OCI-LY7 (cell line): ENCODE data around the gene CHST2. TPM values are rescaled to one million over a fixed set of nuclear protein-coding genes. Genes with fewer than 3 reads are reported as not detected.

ENCODE experiments used
- BruUV-seq: library from RNA; stranded (reverse); fragments of 400-500 nt; replicated peaks from 2 replicates; lab custom pipeline; 2021; lab: Mats Ljungman, UMichigan
- CTCF ChIA-PET: fragments of 300-600 bp; sonication (Branson Sonifier 250); formaldehyde crosslinking; loops from one replicate; lab custom pipeline; 2022; ENCODE audit warnings: antibody characterized with exemption; ENCODE audit not compliant: unreplicated experiment; lab: Charles Lee
- POLR2A ChIA-PET: fragments of 300-600 bp; sonication (Branson Sonifier 250); formaldehyde crosslinking; loops from one replicate; lab custom pipeline; 2022; ENCODE audit warnings: antibody characterized with exemption; lab: Charles Lee
- DNase-seq: peaks from one replicate; pipeline ENCODE4 v3.0.0-alpha.2; 2015; ENCODE audit warnings: low spot score
- H2AFZ ChIP-seq: fragments of 200-600 bp; sonication (generic), shearing (Covaris generic); 2 replicates; pipeline ENCODE4 v1.6.1; 2014; ENCODE audit warnings: mild to moderate bottlenecking, antibody characterized with exemption, low read length, moderate library complexity
- H3K27ac ChIP-seq: fragments of 200-600 bp; sonication (generic); 2 replicates; pipeline ENCODE4 v1.5.1; 2014; ENCODE audit warnings: mixed run types, low read depth, mild to moderate bottlenecking, moderate library complexity, low read length, inconsistent platforms; ENCODE audit not compliant: poor library complexity, severe bottlenecking
- H3K36me3 ChIP-seq: fragments of 200-600 bp; sonication (generic); 2 replicates; pipeline ENCODE4 v1.6.1; 2014; ENCODE audit warnings: mild to moderate bottlenecking, antibody characterized with exemption, low read length, moderate library complexity, mixed read lengths; ENCODE audit not compliant: insufficient read depth
- H3K4me1 ChIP-seq: fragments of 200-600 bp; sonication (generic); 2 replicates; pipeline ENCODE4 v1.5.1; 2014; ENCODE audit warnings: mild to moderate bottlenecking, low read length; ENCODE audit not compliant: insufficient read depth, poor library complexity, severe bottlenecking
- H3K4me2 ChIP-seq: fragments of 200-600 bp; sonication (generic); 2 replicates; pipeline ENCODE4 v1.6.1; 2014; ENCODE audit warnings: mild to moderate bottlenecking, low read length
- H3K4me3 ChIP-seq: fragments of 200-600 bp; sonication (generic); 2 replicates; pipeline ENCODE4 v1.5.1; 2014; ENCODE audit warnings: mild to moderate bottlenecking, low read depth, low read length; ENCODE audit not compliant: poor library complexity, severe bottlenecking
- H3K79me2 ChIP-seq: fragments of 200-600 bp; sonication (generic); 2 replicates; pipeline ENCODE4 v1.6.1; 2016; ENCODE audit warnings: low read depth, mild to moderate bottlenecking, low read length, moderate library complexity, mixed read lengths; ENCODE audit not compliant: insufficient read depth
- H3K9me2 ChIP-seq: fragments of 200-600 bp; sonication (generic); 2 replicates; pipeline ENCODE4 v1.6.1; 2016; ENCODE audit warnings: mild to moderate bottlenecking, low read length, mixed read lengths; ENCODE audit not compliant: insufficient read depth
- H3K9me3 ChIP-seq: fragments of 200-600 bp; sonication (generic); 2 replicates; pipeline ENCODE4 v1.6.1; 2014; ENCODE audit warnings: mild to moderate bottlenecking, mixed run types, low read length, mixed read lengths
- H4K20me1 ChIP-seq: fragments of 200-600 bp; sonication (generic); 2 replicates; pipeline ENCODE4 v1.6.1; 2014; ENCODE audit warnings: mild to moderate bottlenecking, antibody characterized with exemption, low read length, moderate library complexity, mixed read lengths; ENCODE audit not compliant: insufficient read depth
- CTCF ChIP-seq: fragments of 200-600 bp; sonication (generic); conservative IDR thresholded peaks from 2 replicates; pipeline ENCODE4 v1.5.1; 2014; ENCODE audit warnings: mild to moderate bottlenecking, antibody characterized with exemption, low read length, moderate library complexity, mixed read lengths
- EZH2phosphoT487 ChIP-seq: fragments of 200-600 bp; sonication (generic); IDR thresholded peaks from 2 replicates; pipeline ENCODE4 v1.6.1; 2018; ENCODE audit warnings: low read depth, borderline replicate concordance, mild to moderate bottlenecking, mixed run types, antibody characterized with exemption, low read length, moderate library complexity, mixed read lengths
- intact Hi-C: fragments of 100-400 bp; cut with micrococcal nuclease; formaldehyde crosslinking; loops from one replicate; pipeline ENCODE4 v1.10.0; 2022; ENCODE audit not compliant: unreplicated experiment
- total RNA-seq, 2 experiments: library from RNA; depleted of rRNA in 1 of 2; stranded (reverse); fragments of >200 nt in 1 of 2; shearing (Covaris generic) in 1 of 2; gene quantifications; 2 replicates each; pipeline ENCODE4 v1.2.3, GENCODE V29; 2014 to 2022

Gene CHST2
- total RNA-seq, 2 experiments from 2014 or later: 1.2 TPM

- TF ChIP-seq CTCF: 0 out of 2 replicates have a peak, but pooled peaks have one; percentile 17
- TF ChIP-seq EZH2phosphoT487: no peak
- intact Hi-C loops: loop anchor here (1.0 to 5.0 kb wide), 3 partner anchors 38 to 101 kb away; no protein-coding TSS in a partner anchor
- CTCF ChIA-PET: no interaction called here
- Histone ChIP-seq H3K9me3 (no peaks in the 10 kb centered on the region), H2AFZ (peak overlapping the region; percentile 78), H4K20me1 (no peaks in the 10 kb centered on the region), H3K4me2 (peak overlapping the region; percentile 95), H3K27ac (no peak overlapping the region), H3K36me3 (no peaks in the 10 kb centered on the region), H3K4me1 (peaks cover 22% of the 10 kb centered on the region), H3K9me2 (no peaks in the 10 kb centered on the region), H3K79me2 (no peaks in the 10 kb centered on the region), H3K4me3 (peak overlapping the region; percentile 72)
- POLR2A ChIA-PET: interaction anchor here (0.6 to 1.3 kb wide), 2 partner anchors 11 to 1154 kb away, joined by 3 to 4 read pairs; no protein-coding TSS in a partner anchor
- peak; percentile 21 for DNase-seq
- no TSS peak for BruUV-seq
These were observed 574 bp downstream of the CHST2 start for GRCh38 chr3:143119974-143120715.

GRCh38 chr3:143120716-143121240, 1.2 kb downstream of the CHST2 start:
- no peaks in the 10 kb centered on the region for H3K9me3 ChIP-seq
- peak overlapping the region; percentile 95 for H3K4me2 ChIP-seq
- no peak overlapping the region for H2AFZ ChIP-seq
- no peak for TF ChIP-seq EZH2phosphoT487
- no peak for TF ChIP-seq CTCF
- POLR2A ChIA-PET: no interaction called here
- H3K4me3 ChIP-seq: peak overlapping the region; percentile 72
- H3K27ac ChIP-seq: no peak overlapping the region
- DNase-seq: no peak
- no peaks in the 10 kb centered on the region for H3K9me2 ChIP-seq
- H3K4me1 ChIP-seq: peaks cover 22% of the 10 kb centered on the region
- intact Hi-C loops: loop anchor here (5.0 kb wide), 1 partner anchor 87 kb away; no protein-coding TSS in a partner anchor
- no peaks in the 10 kb centered on the region for H4K20me1 ChIP-seq
- no peaks in the 10 kb centered on the region for H3K79me2 ChIP-seq
- BruUV-seq: no TSS peak
- no peaks in the 10 kb centered on the region for H3K36me3 ChIP-seq
- CTCF ChIA-PET: interaction anchor here (0.6 kb wide), 1 partner anchor 255 kb away, joined by 3 read pairs; no protein-coding TSS in a partner anchor
